Thyroid gland (tissue), 4 donors: Measurements from ENCODE around the gene RTP5. TPM values are rescaled to one million over a fixed set of nuclear protein-coding genes. Genes with fewer than 3 reads are reported as not detected.

ENCODE experiments used
- DNase-seq, 2 donors: peaks; one replicate each; pipeline ENCODE4 v3.0.0-alpha.2; 2019
- H3K27ac ChIP-seq, 3 donors: fragments of 200-600 bp; sonication (generic); 1 replicate in 2 of 3; 2 replicates in 1 of 3; pipeline ENCODE4 v1.5.1; 2016 to 2019; ENCODE audit warnings: mild to moderate bottlenecking in 1 of 3, moderate library complexity in 1 of 3
- H3K27me3 ChIP-seq: fragments of 200-600 bp; sonication (generic); one replicate; pipeline ENCODE4 v1.5.1; 2019
- H3K36me3 ChIP-seq, 2 donors: fragments of 200-600 bp; sonication (generic); one replicate each; pipeline ENCODE4 v1.5.1; 2016 to 2019
- H3K4me1 ChIP-seq, 2 donors: fragments of 200-600 bp; sonication (generic); one replicate each; pipeline ENCODE4 v1.5.1; 2017 to 2019
- H3K4me3 ChIP-seq, 3 donors: fragments of 200-600 bp; sonication (generic); replicated peaks in 1 of 3; 1 replicate in 2 of 3; 2 replicates in 1 of 3; pipeline ENCODE4 v1.5.1; 2016; ENCODE audit warnings: mild to moderate bottlenecking in 1 of 3
- H3K9me3 ChIP-seq: fragments of 200-600 bp; sonication (generic); one replicate; pipeline ENCODE4 v1.5.1; 2017
- CTCF ChIP-seq, 6 experiments: fragments of 200-600 bp in 3 of 6; fragments of 450-650 bp in 3 of 6; sonication (generic) in 3 of 6; IDR thresholded peaks; one replicate each; pipeline ENCODE4 v1.5.1; 2016 to 2019; ENCODE audit warnings: antibody characterized with exemption in 6 of 6, mild to moderate bottlenecking in 2 of 6, inconsistent platforms in 1 of 6, moderate library complexity in 1 of 6
- POLR2A ChIP-seq, 2 donors: fragments of 450-650 bp; IDR thresholded peaks; one replicate each; pipeline ENCODE4 v1.6.1; 2017; ENCODE audit warnings: antibody characterized with exemption in 2 of 2, mild to moderate bottlenecking in 2 of 2, moderate library complexity in 1 of 2
- WGBS, 2 donors: methylation state at CpG; one replicate each; pipeline ENCODE4 v1.1.5; 2017; 5-methylcytosine and 5-hydroxymethylcytosine counted together
- intact Hi-C: fragments of 100-400 bp; cut with DNase I; formaldehyde crosslinking; loops from one replicate; pipeline ENCODE4 v1.15.1; 2023
- total RNA-seq, 4 donors: library from RNA; depleted of rRNA; stranded (reverse); fragments of >200 nt; gene quantifications; one replicate each; pipeline ENCODE4 v1.2.3, GENCODE V29; 2016

RTP5 gene
- total RNA-seq, 4 donors from 2014 or later: 0.13 TPM; not detected in 3

DNA sequence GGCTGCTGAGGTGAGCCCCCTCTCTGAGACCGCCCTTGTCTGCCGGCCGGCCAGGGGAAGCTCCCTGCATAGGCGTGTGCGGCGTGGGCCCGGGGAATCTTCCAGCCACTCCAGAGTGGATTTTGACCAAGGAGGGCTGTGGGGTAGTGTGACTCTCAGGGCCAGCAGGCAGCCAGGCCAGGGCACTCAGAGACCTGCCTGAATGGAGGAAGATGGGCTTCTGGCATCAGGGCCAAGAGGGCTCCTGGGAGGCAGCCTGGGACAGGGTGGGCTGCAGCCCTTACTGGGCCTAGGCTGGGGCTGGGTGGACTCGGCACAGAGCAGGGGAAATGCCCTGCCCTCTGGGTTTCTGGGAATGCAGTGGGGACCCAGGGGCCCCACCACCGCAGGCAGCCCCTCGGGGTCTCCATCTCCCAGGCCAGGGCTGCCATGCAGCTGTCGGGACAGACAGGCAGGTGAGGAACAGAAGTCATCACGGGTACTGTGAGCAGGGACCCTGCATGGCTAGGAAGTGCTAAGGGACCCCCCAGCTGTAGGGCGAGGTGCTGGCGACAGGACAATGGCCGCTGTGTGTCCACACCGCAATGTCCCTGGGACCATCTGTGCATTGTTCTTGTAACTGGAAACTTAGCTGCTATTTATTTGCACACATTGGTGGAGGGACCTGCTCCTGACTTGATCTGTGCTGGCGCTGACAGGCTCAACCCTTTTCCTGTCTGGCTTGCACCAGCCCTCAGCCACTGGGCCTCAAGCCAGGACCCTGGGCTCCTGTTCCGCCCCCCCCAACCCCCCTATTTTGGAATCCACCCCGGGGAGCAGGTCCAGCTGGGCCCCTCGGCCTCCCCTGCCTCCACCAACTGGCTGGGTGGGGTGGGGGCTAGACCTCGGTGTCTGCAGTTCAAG, 14.9 kb upstream of the RTP5 start:
- WGBS, 2 donors: 35 to 67% methylated on average over 5 to 11 of the region's 21 CpGs
- Histone ChIP-seq H3K4me1 (peaks cover 9 to 12% of the 10 kb centered on the region in 2 donors), H3K4me3 (no peak overlapping the region), H3K27ac (no peak overlapping the region), H3K36me3 (no peaks in the 10 kb centered on the region), H3K9me3 (no peaks in the 10 kb centered on the region), H3K27me3 (no peaks in the 10 kb centered on the region)
- no peak for DNase-seq
- intact Hi-C loops: no loop called here
- no peak for TF ChIP-seq CTCF (IDR thresholded peaks at IDR 0.05)
- TF ChIP-seq POLR2A (IDR thresholded peaks at IDR 0.05): no peak

DNA sequence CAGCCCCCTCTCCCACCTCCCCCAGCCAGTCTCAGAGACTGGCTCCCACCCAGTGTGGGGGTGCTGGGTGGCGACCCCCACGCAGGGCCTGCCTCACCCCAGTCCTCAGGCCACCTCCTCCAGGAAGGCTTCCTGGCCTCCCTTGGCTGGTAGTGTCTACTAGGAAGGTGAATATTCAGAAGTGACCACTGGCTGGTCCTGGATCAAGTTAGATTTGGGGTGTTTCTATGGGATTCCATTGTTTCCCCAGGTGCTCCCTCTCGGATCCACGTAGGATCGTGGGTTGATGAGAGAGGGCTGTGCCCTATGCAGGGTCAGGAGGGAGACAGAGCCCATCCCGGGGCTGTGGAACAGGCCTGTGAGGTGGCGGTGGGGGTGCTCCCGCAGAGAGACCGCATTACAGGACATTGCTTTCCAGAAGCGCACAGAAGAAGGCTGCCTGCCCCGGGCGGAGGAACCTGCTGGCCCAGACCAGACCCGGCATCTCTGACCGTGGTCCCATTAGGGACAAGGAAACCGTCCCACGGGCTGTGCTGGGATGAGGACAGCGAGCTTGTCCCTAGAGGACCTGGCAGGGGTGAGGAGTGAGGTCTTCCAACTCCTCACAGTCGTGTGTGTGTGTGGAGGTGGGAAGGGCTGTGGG, 14.2 kb upstream of the RTP5 start:
- Histone ChIP-seq H3K27ac (no peak overlapping the region), H3K36me3 (no peaks in the 10 kb centered on the region), H3K4me1 (peaks cover 14 to 17% of the 10 kb centered on the region in 2 donors), H3K4me3 (no peak overlapping the region), H3K9me3 (no peaks in the 10 kb centered on the region), H3K27me3 (no peaks in the 10 kb centered on the region)
- DNase-seq: no peak
- intact Hi-C loops: no loop called here
- 82 to 83% methylated on average over 10 to 17 of the region's 18 CpGs for whole genome bisulfite sequencing, 2 donors
- TF ChIP-seq POLR2A (IDR thresholded peaks at IDR 0.05) (no peak), CTCF (IDR thresholded peaks at IDR 0.05) (no peak)

- Histone ChIP-seq H3K27me3 (no peaks in the 10 kb centered on the region), H3K9me3 (no peaks in the 10 kb centered on the region), H3K4me3 (no peak overlapping the region), H3K36me3 (no peaks in the 10 kb centered on the region), H3K27ac (no peak overlapping the region), H3K4me1 (peaks cover 14 to 21% of the 10 kb centered on the region in 2 donors)
- no peak for DNase-seq
- WGBS, 2 donors: 73 to 83% methylated on average over 11 to 15 of the region's 20 CpGs
- intact Hi-C loops: no loop called here
- no peak for TF ChIP-seq CTCF (IDR thresholded peaks at IDR 0.05)
- no peak for TF ChIP-seq POLR2A (IDR thresholded peaks at IDR 0.05)
Measured at GRCh38 chr2:241855888-241856422, 13.6 kb upstream of the RTP5 start.

DNA sequence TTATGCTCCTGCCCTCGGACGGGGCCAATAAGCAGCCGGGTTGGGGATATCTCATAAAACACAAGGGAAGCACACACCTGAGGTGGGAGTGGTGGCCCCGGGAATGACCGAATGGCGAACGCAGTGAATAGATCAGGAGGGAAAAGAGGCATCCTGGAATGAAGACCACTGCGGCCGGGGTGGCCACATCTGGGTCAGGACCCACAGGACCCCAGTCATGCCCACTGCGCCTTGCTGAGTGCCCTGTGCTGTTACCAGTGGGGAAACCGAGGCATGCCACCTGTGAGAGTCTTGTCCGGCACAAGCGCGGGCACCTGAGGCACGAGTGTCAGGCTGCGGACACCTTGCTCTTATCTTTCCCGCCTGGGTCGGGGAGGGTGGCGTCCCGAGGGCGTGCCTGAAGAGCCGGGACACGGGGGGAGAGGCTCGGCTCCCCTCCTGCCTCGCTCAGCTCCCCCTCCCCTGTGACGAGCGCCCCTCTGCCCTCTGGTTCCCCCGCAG, 12.4 kb upstream of the RTP5 start:
- 77 to 94% methylated on average over 18 to 25 of the region's 28 CpGs for WGBS, 2 donors

More for the DNA sequence above, 12.4 kb upstream of the RTP5 start:
- Histone ChIP-seq H3K9me3 (no peaks in the 10 kb centered on the region), H3K4me3 (no peak overlapping the region), H3K27me3 (no peaks in the 10 kb centered on the region), H3K36me3 (no peaks in the 10 kb centered on the region), H3K27ac (no peak overlapping the region), H3K4me1 (peaks cover 14 to 21% of the 10 kb centered on the region in 2 donors)
- intact Hi-C loops: no loop called here
- no peak for TF ChIP-seq CTCF (IDR thresholded peaks at IDR 0.05)
- TF ChIP-seq POLR2A (IDR thresholded peaks at IDR 0.05): no peak
- DNase-seq: no peak
